ENCODE measurements around the gene MOB3B. TPM values are rescaled to one million over a fixed set of nuclear protein-coding genes. Genes with fewer than 3 reads are reported as not detected.

Gene MOB3B
- polyA plus RNA-seq, 4 donors, result 21.3 to 27.5 (median 27.1) TPM

DNA sequence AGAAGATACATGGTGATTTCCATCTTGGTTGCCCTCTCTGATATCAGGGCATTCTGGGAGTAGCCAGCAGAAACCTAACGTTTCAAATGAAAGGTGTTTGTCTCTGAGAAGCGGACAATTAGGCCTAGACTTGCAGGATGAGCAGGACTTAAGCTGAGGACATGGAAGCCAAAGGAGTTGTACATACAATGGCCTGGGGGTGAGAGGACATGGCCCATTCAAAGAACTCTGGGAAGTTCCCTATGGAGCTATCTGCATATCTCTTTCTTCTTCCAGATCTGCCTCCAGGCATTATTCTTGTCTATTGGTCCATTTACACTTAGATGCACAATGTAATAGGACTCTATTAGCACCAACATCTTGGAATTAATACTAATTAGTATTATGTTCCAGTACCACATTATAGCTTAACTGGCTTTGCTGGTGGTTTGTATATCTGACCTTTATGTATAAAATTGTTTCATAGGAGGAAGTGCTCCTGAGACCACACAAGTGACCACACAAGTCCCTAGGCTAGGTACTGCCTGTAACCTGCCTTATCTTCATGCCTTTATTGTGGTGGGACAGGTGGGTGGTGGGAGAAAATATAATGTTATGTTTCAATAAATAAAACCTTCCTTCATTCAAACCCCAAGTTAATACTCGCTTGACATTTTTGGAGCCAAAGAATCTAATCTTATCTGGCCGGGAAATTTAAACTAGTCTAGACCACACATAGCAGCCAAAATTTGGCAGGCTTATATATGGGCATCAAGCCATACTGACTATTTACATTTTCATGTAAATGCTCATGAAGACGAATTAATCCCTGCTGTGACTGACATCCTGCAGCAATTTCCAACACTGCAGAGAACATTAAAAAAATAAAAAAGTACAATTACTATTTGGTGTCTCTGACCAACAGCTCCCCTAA lies 180.6 kb downstream of the MOB3B start:
- DNase-seq (ENCODE audit: low read depth in 4 of 4, low spot score in 3 of 4), result no peak

DNA sequence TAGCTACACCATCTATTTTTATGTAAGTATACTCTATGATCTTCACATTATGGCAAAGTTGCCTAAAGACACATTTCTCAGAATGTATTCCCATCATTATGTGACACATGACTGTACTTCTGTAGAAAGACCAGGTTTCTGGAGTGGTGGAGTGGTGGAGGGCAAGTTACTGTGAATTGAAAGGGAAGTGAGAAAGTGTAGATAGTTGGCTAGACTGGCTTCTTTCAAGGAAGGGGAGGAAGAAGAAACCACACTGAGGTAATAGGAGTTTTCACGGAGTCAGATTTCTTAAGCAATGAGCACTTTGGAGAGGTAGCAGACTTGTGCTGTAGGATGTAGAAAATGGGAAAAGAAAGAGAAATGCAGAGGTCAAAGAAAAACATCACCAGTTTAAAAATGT lies 181.7 kb downstream of the MOB3B start:
- no peak for DNase-seq (ENCODE audit: low read depth in 4 of 4, low spot score in 3 of 4)

DNA sequence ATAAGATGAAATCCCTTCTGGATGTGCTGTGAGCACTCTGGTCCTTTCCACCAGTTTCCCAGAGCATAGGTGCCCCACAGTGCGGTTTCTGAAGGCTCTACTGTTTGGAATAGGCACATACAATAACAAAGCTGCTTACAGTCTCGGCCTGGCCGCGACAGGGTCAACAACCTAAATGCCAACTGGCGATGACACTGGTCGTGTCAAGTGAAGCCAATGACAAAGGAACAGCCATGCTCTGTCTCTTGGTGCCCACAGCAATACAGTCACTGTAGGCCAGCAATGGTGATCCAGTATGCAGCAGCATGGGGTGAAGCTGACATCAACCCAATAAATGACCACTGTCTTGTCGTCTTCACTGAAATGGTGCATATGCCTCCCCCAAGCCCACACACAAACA lies 184.8 kb downstream of the MOB3B start:
- no peak for DNase-seq (ENCODE audit: low read depth in 4 of 4, low spot score in 3 of 4)

DNA sequence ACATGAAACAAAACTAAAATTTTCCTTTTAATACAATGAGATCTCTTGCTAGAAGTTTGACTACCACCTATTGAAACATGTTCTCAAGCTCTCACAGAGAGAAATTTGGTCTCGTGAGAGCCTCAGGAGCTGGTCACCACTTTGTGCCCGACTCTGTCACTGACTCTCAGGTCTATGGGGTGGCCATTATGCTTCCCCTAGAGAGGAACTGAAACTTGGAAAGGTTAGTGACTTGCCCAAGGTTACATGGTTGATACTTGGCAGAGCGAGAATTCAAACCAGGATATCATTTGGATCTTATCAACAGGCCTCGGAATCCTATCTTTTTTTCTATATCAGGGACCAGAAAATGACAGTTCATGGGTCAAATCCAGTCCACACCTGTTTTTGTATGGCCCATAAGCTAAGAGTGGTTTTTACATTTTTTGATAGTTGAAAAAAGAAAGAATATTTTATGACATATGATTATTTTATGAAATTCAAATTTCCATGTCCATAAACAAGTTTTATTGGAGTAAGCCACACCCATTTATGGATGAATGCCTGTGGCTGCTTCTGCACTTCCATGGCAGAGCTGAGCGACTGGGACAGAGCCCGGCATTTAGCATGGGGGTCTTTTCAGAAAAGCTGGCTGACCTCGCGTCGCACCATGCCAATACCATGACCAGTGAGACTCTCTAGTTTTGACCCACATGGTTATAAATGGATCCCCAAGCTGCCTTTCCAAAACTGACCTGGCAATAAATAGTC lies 187.9 kb downstream of the MOB3B start:
- no peak for DNase-seq (ENCODE audit: low read depth in 4 of 4, low spot score in 3 of 4)

DNA sequence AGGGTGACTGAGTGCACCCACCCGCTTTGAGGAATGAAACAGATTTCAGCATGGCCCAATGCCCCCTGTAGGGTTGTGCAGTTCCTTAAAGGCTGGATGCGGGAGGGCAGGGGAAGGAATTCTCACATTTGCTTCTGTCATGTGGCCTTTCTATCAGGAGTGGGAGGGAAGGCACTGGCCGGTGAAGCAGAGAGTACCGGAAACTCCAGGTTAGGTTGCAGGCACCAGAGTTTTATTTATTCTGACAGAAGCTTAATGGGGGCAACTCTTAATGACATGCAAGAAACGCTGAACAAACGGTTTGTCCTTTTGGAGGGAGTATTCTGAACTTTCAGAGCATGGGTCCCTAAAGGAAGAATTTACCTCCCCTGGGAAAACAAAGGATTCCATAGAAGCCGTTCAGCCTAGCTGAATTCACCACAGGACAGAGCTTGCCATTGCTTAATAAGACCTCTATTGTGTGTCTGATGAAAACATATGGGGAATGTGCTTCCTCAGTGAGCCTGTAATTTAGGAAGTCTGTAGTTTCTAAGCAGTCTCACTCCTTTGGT lies 188.6 kb downstream of the MOB3B start:
- DNase-seq (ENCODE audit: low read depth in 4 of 4, low spot score in 3 of 4), result peak in 2 of 4 donors; percentile 71 to 76

DNA sequence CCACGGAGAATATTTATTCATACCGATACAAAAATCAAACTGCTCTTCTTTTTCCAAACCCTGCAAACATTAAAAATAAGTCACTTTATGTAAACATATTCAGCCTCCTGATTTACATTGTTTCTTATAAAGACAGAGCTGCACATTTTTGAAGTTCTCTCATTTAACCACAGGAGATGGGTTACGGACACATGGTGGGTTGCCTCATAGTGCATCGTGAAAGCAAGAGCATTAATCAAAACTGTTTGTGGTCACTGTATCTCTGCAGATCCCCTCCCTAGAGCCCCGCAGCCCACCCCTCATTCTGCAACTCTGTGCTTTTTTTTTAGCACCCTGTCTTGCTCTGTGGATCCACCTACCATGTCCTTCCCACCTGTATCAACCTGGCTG lies 189.3 kb downstream of the MOB3B start:
- DNase-seq (ENCODE audit: low read depth in 4 of 4, low spot score in 3 of 4), result no peak

DNA sequence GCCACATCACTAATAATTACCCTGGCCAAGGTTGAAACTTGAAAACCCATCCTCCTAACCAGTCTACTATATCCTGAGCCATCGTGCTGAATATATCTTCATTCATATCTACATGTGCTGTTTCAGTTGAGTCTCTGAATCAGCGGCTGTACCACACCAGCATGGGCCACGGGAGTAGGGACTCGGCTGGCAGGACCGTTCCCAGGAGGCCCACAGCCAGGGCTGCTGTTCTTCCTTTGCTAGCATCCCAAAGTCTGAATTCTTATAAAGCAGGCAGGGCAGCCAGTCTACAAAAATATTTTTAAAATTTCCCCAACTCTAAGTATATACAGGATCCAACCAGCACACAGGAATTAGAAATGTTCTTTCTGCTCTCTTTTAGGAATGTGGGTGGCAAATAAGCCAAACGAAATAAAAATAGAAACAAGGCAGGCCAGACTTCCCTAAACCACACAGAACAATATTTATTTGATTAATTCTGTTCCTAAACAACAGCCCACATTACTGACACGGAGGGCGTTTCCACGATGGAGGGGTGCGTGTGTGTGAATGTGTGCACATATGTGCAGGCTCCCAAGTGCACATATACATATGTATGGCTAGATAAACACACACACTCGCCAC lies 189.8 kb downstream of the MOB3B start:
- no peak for DNase-seq (ENCODE audit: low read depth in 4 of 4, low spot score in 3 of 4)

DNA sequence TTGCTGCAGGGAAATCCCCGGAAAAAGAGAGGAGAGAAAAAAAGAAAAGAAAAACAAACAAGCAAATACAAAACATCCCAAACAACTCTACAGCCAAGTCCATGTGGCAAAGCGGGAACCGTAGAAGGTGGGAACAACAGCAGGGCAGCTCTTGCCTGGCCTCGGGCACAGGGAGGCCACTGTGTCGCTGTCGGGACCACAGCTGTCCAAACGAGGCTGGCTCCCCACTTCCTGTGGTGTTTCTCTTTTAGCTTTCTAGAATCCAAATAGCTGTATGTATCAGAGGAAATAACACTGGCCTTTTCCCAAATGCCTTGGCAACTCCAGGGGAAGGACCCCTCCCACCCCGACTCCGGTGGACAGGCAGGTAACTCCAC lies 191.1 kb downstream of the MOB3B start:
- no peak for DNase-seq (ENCODE audit: low read depth in 4 of 4, low spot score in 3 of 4)

DNA sequence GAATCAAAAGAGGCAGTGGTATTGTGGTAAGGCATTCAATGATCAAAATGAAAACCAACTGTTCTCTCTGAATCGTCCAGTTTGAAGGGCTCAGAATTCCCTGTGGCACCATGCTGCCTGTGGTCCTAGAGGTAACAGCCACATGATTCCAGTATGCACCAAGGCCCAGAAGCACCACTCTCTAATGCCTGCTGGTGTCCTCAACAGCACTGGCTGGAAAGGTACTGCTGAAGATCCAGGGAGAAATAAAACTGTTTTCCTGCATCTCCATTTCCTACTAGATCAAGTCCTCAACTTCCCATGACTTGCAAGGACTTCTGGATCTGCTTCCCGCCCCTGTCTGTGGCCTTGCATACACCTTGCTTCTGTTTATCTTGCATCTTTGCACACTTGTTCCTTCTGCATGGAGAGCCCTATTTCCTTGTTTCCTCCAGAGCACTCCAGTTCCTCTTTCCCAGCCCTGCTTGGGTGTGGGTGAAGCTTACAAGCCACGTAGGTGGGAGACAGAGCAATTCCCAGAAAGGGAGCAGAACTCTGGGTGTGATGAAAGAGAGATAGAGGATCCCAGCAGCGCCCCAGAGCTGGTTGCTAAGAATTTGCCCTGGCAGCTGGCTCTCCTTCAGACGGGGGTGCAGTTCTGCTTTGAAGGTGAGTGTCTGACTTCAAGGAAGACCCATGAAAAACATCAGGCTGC lies 191.6 kb downstream of the MOB3B start:
- DNase-seq (ENCODE audit: low read depth in 4 of 4, low spot score in 3 of 4), result no peak

DNA sequence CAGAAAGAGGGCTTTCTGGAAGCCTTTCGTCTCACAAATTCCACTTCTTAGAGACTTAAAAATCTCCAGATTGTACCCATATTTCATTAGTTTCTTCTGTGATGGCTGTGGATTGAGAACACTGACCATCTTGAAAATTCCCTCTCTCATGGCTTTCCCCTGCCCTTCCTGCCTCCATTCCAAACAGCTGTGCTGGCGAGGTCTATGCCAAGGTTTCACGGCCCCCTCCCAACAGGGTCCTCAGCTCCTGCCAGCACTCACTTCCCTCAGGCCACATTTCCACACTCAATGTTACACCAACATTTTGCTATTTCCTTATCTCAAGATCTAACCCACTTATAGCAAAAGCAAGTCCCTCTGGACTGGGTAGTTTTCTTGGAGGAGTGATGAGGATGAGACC lies 192.4 kb downstream of the MOB3B start:
- DNase-seq (ENCODE audit: low read depth in 4 of 4, low spot score in 3 of 4), result no peak

DNA sequence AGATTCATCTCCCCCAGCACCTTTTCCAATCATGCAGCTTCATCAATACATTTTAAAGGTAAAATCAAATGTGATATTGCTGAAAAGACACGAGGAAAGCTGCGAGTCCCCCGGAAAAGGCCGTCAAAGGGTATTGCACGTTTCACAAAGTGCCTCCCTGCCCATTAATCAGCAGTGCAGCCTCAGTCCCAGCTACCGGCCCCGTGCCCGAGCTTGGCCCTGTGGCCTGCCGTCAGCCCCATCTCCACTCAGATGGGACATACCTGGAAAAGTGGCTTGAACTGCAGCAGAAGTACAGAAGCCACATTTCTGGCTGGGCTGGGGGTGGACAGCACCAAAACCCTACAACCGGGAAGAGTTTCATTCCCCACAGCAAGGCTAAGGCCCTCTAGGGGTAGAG lies 192.8 kb downstream of the MOB3B start:
- DNase-seq (ENCODE audit: low read depth in 4 of 4, low spot score in 3 of 4), result no peak

DNA sequence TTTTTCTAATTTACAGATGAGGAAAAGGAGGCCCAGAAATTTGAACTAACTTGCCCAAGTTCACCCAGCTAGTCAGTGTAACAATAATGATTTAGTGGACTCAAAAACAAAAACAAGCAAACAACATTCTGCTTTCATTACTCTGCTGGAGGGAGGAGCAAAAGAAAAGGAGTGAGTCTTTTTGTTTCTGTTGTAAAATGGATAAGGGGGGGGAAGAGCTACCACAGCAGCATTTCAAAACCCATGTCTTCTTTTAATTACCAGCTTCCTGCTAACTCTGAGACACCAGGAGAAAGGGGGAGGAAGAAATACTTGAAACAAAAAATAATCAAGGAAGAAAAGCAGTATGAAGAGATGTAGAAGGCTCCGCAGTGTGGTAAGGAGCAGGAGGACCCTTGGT lies 193.5 kb downstream of the MOB3B start:
- no peak for DNase-seq (ENCODE audit: low read depth in 4 of 4, low spot score in 3 of 4)

DNA sequence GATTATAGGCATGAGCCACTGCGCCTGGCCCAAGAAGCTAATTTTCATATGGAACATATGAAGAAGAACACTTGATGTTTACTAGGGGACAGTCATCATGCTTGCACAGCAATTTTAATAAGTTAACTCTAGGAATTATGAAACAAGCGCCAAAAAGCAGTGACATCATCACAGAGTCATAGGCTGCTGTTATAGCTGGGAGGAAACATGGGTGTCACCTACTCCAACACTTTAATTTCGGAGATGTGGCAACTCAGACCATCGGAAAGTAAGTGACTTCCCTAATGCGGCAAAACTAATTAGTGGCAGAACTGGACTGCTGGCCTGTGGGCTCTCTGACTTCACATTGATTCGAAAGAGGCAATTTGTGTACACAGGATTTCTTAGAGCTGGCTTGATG lies 194.5 kb downstream of the MOB3B start:
- DNase-seq (ENCODE audit: low read depth in 4 of 4, low spot score in 3 of 4), result no peak

DNA sequence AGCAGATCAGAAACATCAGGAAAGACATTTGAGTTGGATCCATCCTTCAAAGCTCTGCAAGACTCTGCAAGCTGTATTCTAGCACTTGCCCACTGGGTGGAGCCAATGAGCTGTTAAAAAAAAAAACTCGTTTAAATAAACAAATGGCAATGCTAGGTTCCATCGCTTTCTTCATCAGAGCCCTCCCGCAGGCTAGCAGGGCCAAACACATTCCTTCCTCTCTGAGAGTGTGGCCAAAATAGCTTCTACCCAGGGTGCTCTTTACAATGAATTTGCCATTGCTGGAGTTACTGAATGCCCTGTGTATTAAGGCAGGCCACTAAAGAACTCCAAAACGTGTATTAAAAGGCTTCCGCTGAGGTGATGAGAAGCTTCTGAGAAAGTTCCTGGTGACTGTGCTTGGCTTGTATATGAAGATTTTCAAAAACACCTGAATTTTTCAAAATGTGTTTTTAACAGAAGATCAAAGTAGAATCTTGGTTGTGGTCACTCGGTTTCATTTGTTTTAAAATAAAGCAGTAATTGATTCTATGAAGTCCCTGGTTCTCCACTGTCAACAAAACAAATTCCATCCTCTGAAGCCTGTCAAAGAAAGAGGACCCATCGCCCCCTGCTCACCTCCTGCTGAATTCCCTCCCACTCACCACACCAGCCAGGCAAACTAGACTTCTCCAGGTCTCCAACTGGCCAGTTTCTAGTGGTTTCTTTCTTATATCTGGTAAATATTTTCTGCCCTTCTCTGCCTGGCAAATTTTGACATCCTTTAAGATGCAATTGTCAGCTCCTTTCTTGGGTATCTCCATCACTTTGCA lies 196.2 kb downstream of the MOB3B start:
- DNase-seq (ENCODE audit: low read depth in 4 of 4, low spot score in 3 of 4), result peak; percentile 75 to 80 (median 76)

DNA sequence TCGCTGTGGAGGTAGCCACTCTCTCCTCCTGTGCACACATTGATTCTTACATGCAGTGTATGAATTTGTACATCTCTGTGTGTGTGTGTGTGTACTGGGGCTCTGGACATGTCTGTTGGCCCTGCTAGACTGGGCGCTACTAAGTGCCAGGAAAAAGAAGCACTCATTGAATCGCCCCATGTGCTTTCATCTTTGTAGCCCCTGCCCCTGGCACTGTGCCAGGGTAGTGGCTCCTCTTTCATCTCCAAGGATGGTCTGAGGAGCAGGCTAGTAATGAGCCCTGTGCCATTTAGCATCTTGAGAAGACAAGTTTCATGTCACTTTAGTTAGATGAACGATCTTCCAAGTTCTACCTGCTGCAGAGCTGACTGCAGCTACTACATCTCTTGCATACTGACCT lies 198.2 kb downstream of the MOB3B start:
- no peak for DNase-seq (ENCODE audit: low read depth in 4 of 4, low spot score in 3 of 4)

DNA sequence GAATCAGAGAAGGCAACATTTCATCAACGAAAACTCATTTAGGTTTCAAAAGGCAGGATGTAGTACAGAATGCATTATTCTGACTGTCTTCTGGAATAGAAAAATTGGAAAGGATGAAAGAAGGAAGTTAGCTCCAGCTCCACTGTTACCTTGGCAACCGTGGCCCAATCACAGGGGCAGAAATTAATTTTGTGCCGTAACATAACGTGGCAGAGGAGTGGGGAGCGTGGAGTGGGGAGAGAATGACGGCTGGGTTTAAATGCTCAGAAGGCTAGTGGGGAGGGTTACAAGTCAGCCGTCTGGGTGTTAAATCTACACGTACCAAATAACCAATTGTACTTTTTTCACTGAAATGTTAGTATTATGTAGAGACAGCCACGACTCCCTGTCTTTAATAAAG lies 200.3 kb downstream of the MOB3B start:
- no peak for DNase-seq (ENCODE audit: low read depth in 4 of 4, low spot score in 3 of 4)

DNA sequence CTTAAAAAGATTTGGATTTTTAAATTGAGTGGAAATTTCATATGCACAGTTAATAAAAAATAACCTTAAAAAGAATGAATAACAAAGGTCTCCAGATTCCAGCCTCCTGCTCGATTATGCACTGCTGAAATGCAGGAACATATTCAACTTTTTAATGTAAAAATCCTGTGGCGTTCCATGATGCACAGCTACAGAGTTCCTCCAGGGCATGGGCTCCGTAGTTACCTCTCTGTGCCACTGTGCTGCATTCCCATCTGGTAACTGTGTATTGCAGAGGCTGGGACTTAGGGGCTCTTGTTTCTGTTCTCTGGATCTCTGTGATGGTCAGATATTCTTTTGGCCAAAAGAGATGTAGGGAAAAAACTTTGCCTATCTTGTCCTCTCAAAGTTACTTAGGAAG lies 201.1 kb downstream of the MOB3B start:
- no peak for DNase-seq (ENCODE audit: low read depth in 4 of 4, low spot score in 3 of 4)

DNA sequence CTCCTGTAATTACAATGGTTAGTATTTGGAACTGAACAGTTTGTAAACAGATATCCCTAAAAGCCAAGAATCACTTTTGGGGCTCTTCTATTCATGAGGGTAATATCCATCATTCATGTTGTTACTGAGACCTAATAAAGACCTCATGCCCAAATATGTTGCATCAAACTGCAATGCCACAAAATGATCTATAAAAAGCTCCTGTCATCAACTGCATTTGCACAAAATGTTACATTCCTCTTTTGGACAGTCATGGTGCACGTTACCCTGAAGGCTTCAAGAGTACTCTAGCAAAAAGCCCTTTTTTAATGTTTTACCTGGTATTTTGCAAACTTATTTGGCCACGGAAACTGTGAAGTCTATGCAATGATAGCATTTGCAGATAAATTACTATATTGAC lies 218.4 kb downstream of the MOB3B start:
- no peak for DNase-seq (ENCODE audit: low read depth in 4 of 4, low spot score in 3 of 4)

DNA sequence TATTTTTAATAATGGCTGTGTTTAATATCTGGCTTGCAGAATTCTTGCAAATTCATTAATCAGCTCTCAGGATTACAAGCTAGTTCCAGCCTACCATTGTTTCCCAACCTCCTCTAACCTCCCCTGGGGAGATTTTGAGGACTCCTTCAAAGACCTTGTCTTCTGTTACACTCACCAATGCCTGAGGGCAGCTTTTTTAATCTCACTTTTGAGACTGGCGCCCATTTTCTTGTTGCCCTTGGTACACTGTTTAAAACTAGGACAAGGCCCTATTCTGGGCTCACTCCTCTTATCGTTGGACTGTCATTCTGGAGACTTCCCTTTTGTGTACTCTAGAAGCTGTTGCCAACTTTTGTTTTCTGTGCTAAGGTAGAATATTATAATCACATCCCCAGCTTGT lies 219.0 kb downstream of the MOB3B start:
- DNase-seq (ENCODE audit: low read depth in 4 of 4, low spot score in 3 of 4), result no peak
